GM12875 (cell line): ENCODE measurements around the gene SALL1.

Source experiments
- H3K4me3 ChIP-seq: one replicate; pipeline ENCODE4 v1.5.1; 2011; ENCODE audit warnings: low read depth, low read length, control low read depth
- CTCF ChIP-seq: IDR thresholded peaks from 2 replicates; pipeline ENCODE4 v1.5.1; 2011; ENCODE audit warnings: low read depth, mild to moderate bottlenecking, control low read depth, inconsistent platforms, low read length, moderate library complexity, borderline replicate concordance; ENCODE audit not compliant: insufficient read depth

The SALL1 gene

GRCh38 chr16:51152691-51153576 lies 1.9 kb upstream of the SALL1 start:
- no peak overlapping the region for H3K4me3 ChIP-seq
- TF ChIP-seq CTCF: no peak

- TF ChIP-seq CTCF: no peak
- H3K4me3 ChIP-seq: no peak overlapping the region
These were observed 1.0 kb upstream of the SALL1 start for GRCh38 chr16:51151961-51152663.

- no peak overlapping the region for H3K4me3 ChIP-seq
These were observed 428 bp upstream of the SALL1 start for GRCh38 chr16:51151435-51151960.

GRCh38 chr16:51150165-51150887 lies 744 bp downstream of the SALL1 start:
- no peak overlapping the region for H3K4me3 ChIP-seq
- TF ChIP-seq CTCF: no peak

More at GRCh38 chr16:51151435-51151960, 428 bp upstream of the SALL1 start:
- TF ChIP-seq CTCF: no peak

- H3K4me3 ChIP-seq: no peak overlapping the region
- TF ChIP-seq CTCF: no peak
These were observed 1.3 kb downstream of the SALL1 start for GRCh38 chr16:51149721-51150164.

- H3K4me3 ChIP-seq: no peak overlapping the region
These were observed 1.8 kb downstream of the SALL1 start for GRCh38 chr16:51149251-51149661.

More at GRCh38 chr16:51149251-51149661, 1.8 kb downstream of the SALL1 start:
- TF ChIP-seq CTCF: no peak
